ENCODE results near the gene NOTUM.
A peak's percentile ranks its signal among the peaks of the same experiment; 100 is the strongest.

Gene NOTUM

GRCh38 chr17:81929253-81930141 lies 31.5 kb downstream of the NOTUM start:
- no peak overlapping the region for H3K9ac ChIP-seq (ENCODE audit: low read depth, low read length, poor library complexity, severe bottlenecking)
- TF ChIP-seq CTCF (conservative IDR thresholded peaks at IDR 0.05; ENCODE audit: low read length): no peak
- no peaks in the 10 kb centered on the region for H3K9me2 ChIP-seq (replicated peaks; ENCODE audit: low read depth, low read length)
- H3K4me3 ChIP-seq (ENCODE audit: low read length, poor library complexity, severe bottlenecking): no peak overlapping the region
- peaks cover 12% of the 10 kb centered on the region for H4K20me1 ChIP-seq (ENCODE audit: insufficient read depth, low read length, poor library complexity, severe bottlenecking)
- H3K4me2 ChIP-seq (ENCODE audit: low read depth, low read length, poor library complexity, severe bottlenecking): no peak overlapping the region
- no peaks in the 10 kb centered on the region for H3F3A ChIP-seq (ENCODE audit: low read depth)
- H3K36me3 ChIP-seq (ENCODE audit: insufficient read depth, low read length): no peaks in the 10 kb centered on the region
- peaks cover 25% of the 10 kb centered on the region for H3K79me2 ChIP-seq (ENCODE audit: insufficient read depth, low read length)
- H3K27me3 ChIP-seq (ENCODE audit: insufficient read depth, low read length, poor library complexity, severe bottlenecking): no peaks in the 10 kb centered on the region
- H3K4me1 ChIP-seq (ENCODE audit: insufficient read depth, low read length, poor library complexity, severe bottlenecking): peaks cover 18% of the 10 kb centered on the region
- no peaks in the 10 kb centered on the region for H3K9me3 ChIP-seq (ENCODE audit: insufficient read depth, low read depth, low read length)
- no peak overlapping the region for H2AFZ ChIP-seq (ENCODE audit: low read length)

DNA sequence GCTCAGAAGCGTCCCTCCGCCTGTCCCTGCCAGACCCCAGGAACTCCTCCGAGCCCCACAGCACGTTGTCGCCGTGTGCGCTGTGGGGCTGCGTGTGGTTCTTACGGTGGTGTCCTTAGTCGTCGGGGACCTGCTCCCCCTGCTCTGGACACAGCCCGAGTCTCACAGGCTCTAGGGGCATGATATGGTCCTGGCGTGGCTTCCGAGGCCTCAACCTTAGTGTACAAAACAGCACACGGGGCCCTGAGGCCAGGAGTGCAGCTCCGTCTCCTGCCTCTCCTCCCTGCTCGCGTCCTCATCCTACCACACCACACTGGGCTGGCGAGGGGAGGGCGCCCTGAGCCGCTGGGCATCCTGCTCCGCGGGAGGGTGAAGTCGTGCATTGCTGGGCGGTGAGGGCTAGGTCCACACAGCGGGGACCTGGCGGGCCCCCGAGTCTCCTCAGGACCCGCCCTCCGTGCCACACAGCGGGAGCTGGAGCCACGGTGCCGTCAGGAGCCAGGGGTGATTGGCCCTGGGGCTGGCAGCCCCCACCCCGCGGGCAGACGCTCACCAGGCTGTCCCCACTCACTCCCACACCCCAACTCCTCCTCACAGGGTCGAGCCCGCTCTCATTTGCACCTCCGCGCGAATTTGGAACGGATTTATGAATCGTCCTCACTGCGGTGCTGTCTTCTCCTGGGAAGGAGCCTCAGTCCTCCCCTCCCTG lies 32.3 kb downstream of the NOTUM start:
- TF ChIP-seq EZH2phosphoT487 (IDR thresholded peaks at IDR 0.05; ENCODE audit: borderline replicate concordance): no peak
- no peak for TF ChIP-seq CTCF (conservative IDR thresholded peaks at IDR 0.05; ENCODE audit: low read length)
- no peaks in the 10 kb centered on the region for H3K36me3 ChIP-seq (ENCODE audit: insufficient read depth, low read length)
- H4K20me1 ChIP-seq (ENCODE audit: insufficient read depth, low read length, poor library complexity, severe bottlenecking): peaks cover 14% of the 10 kb centered on the region
- peak overlapping the region; percentile 70 for H3K4me3 ChIP-seq (ENCODE audit: low read length, poor library complexity, severe bottlenecking)
- no peaks in the 10 kb centered on the region for H3K9me2 ChIP-seq (replicated peaks; ENCODE audit: low read depth, low read length)
- H3K27me3 ChIP-seq (ENCODE audit: insufficient read depth, low read length, poor library complexity, severe bottlenecking): no peaks in the 10 kb centered on the region
- peak overlapping the region; percentile 62 for H3K4me2 ChIP-seq (ENCODE audit: low read depth, low read length, poor library complexity, severe bottlenecking)
- H3F3A ChIP-seq (ENCODE audit: low read depth): no peaks in the 10 kb centered on the region
- H3K4me1 ChIP-seq (ENCODE audit: insufficient read depth, low read length, poor library complexity, severe bottlenecking): peaks cover 22% of the 10 kb centered on the region
- H2AFZ ChIP-seq (ENCODE audit: low read length): no peak overlapping the region
- H3K9me3 ChIP-seq (ENCODE audit: insufficient read depth, low read depth, low read length): no peaks in the 10 kb centered on the region
- H3K9ac ChIP-seq (ENCODE audit: low read depth, low read length, poor library complexity, severe bottlenecking): peak overlapping the region; percentile 10
- H3K79me2 ChIP-seq (ENCODE audit: insufficient read depth, low read length): peaks cover 33% of the 10 kb centered on the region

DNA sequence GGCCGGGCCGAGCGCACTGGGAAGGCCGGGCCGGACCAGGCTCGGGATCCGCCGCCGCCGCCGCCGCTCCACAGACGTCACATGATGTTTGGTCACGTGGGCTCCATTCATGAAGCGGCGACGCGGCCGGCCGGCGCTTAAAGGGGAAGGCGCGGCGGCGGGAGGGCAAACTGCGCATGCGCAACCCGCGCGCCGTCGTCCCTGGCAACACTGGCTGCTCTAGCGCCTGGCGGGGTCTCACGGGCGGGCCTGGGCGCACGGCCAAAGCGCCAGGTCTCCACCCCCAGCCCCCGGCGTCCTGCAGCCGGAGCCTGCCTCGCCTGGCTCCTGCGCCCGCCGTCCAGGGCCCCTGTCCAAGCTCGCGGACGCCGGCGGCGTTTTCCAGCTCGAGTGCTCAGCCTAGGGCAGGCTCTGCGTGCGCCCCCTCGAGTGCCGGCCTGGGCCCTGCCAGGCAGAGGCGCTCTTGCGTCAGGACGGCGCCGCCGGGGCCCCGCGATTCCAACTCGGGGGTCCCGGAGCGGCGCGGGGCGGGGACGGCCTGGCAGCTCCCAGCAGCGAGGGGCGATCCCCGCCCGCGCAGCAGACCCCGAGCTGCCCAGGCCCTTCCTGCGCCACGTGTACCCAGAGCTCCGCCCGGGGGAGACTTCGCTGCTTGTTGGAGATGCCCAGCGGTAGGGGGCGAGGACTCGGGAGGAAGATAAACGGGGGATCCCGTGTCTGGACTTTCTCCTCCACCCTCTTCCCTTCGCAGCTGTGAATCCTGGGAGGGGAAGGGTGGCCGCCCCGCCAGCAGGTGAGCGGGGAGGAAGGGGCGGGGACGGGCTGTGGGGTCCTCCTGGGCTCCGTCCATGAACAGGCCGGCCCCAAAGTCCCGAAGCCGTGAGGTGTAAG lies 33.1 kb downstream of the NOTUM start, which contains the start of gene MAFG:
TSS of gene MAFG (minus strand) at position 83 of the 891 bp plus-strand sequence. CDS start 4,550 bp downstream, outside the sequence.
- Histone ChIP-seq H3K9ac (ENCODE audit: low read depth, low read length, poor library complexity, severe bottlenecking) (peak within 1 kb of the TSS; percentile 82), H4K20me1 (ENCODE audit: insufficient read depth, low read length, poor library complexity, severe bottlenecking) (peaks cover 14% of the 10 kb centered on the region), H2AFZ (ENCODE audit: low read length) (peak within 1 kb of the TSS; percentile 88), H3K4me1 (ENCODE audit: insufficient read depth, low read length, poor library complexity, severe bottlenecking) (peaks cover 22% of the 10 kb centered on the region), H3K79me2 (ENCODE audit: insufficient read depth, low read length) (peaks cover 39% of the 10 kb centered on the region), H3K4me2 (ENCODE audit: low read depth, low read length, poor library complexity, severe bottlenecking) (peak within 1 kb of the TSS; percentile 90), H3K9me3 (ENCODE audit: insufficient read depth, low read depth, low read length) (no peaks in the 10 kb centered on the region), H3F3A (ENCODE audit: low read depth) (no peaks in the 10 kb centered on the region), H3K36me3 (ENCODE audit: insufficient read depth, low read length) (no peaks in the 10 kb centered on the region), H3K27me3 (ENCODE audit: insufficient read depth, low read length, poor library complexity, severe bottlenecking) (no peaks in the 10 kb centered on the region), H3K9me2 (replicated peaks; ENCODE audit: low read depth, low read length) (no peaks in the 10 kb centered on the region), H3K4me3 (ENCODE audit: low read length, poor library complexity, severe bottlenecking) (peak within 1 kb of the TSS; percentile 93)
- TF ChIP-seq CTCF (conservative IDR thresholded peaks at IDR 0.05; ENCODE audit: low read length): peak; percentile 58
- no peak for TF ChIP-seq EZH2phosphoT487 (IDR thresholded peaks at IDR 0.05; ENCODE audit: borderline replicate concordance)
